GM23338 (cell line): ENCODE measurements around the gene AADACL3. TPM values are rescaled to one million over a fixed set of nuclear protein-coding genes. Genes with fewer than 3 reads are reported as not detected.

Experiments
- ATAC-seq: fragments of 200-7000 bp; cut with Tn5 transposase; 3 replicates; pipeline ENCODE4 v1.9.1; 2020
- DNase-seq: peaks from one replicate; pipeline ENCODE4 v3.0.0-alpha.2; 2015; ENCODE audit warnings: low spot score
- H2AFZ ChIP-seq: fragments of 200-600 bp; sonication (generic); 2 replicates; pipeline ENCODE4 v1.8.0; 2016; ENCODE audit warnings: antibody characterized with exemption, mild to moderate bottlenecking, moderate library complexity
- H3F3A ChIP-seq: fragments of 200-600 bp; sonication (generic); replicated peaks from 2 replicates; pipeline ENCODE4 v1.8.0; 2017; ENCODE audit warnings: antibody characterized with exemption, mixed run types, low read depth
- H3K27ac ChIP-seq: fragments of 200-600 bp; sonication (generic); 2 replicates; pipeline ENCODE4 v1.6.1; 2016; ENCODE audit warnings: low read depth
- H3K27me3 ChIP-seq: fragments of 200-600 bp; sonication (generic); 2 replicates; pipeline ENCODE4 v1.8.0; 2016; ENCODE audit warnings: mild to moderate bottlenecking, mixed run types, moderate library complexity; ENCODE audit not compliant: insufficient read depth
- H3K36me3 ChIP-seq: fragments of 200-600 bp; sonication (generic); 2 replicates; pipeline ENCODE4 v1.8.0; 2016; ENCODE audit warnings: mild to moderate bottlenecking; ENCODE audit not compliant: insufficient read depth
- H3K4me1 ChIP-seq: fragments of 200-600 bp; sonication (generic); 2 replicates; pipeline ENCODE4 v1.8.0; 2016; ENCODE audit warnings: mild to moderate bottlenecking, moderate library complexity; ENCODE audit not compliant: insufficient read depth
- H3K4me2 ChIP-seq: fragments of 200-600 bp; sonication (generic); 2 replicates; pipeline ENCODE4 v1.7.1; 2017; ENCODE audit warnings: mixed run types
- H3K4me3 ChIP-seq: fragments of 200-600 bp; sonication (generic); 2 replicates; pipeline ENCODE4 v1.6.1; 2016; ENCODE audit warnings: mixed run types
- H3K79me2 ChIP-seq: fragments of 200-600 bp; sonication (generic); replicated peaks from 2 replicates; pipeline ENCODE4 v1.8.0; 2017; ENCODE audit warnings: mild to moderate bottlenecking; ENCODE audit not compliant: insufficient read depth
- H3K9me2 ChIP-seq: fragments of 200-600 bp; sonication (generic); 2 replicates; pipeline ENCODE4 v1.8.0; 2017; ENCODE audit not compliant: insufficient read depth
- H4K20me1 ChIP-seq: fragments of 200-600 bp; sonication (generic); replicated peaks from 2 replicates; pipeline ENCODE4 v1.8.0; 2017; ENCODE audit warnings: mild to moderate bottlenecking; ENCODE audit not compliant: insufficient read depth
- H3K27ac Mint-ChIP-seq: 2 replicates; pipeline ENCODE4 v1.8.0; 2020; ENCODE audit warnings: inconsistent platforms, mild to moderate bottlenecking, moderate library complexity, mixed read lengths
- H3K27me3 Mint-ChIP-seq: 3 replicates; pipeline ENCODE4 v1.8.0; 2022; ENCODE audit warnings: low read depth, mild to moderate bottlenecking, moderate library complexity, mixed read lengths, inconsistent platforms; ENCODE audit not compliant: insufficient read depth, poor library complexity
- H3K36me3 Mint-ChIP-seq: 3 replicates; pipeline ENCODE4 v1.8.0; 2021; ENCODE audit warnings: low read depth, mild to moderate bottlenecking, inconsistent platforms, moderate library complexity, mixed read lengths
- H3K4me1 Mint-ChIP-seq: 3 replicates; pipeline ENCODE4 v1.8.0; 2020; ENCODE audit warnings: mild to moderate bottlenecking, inconsistent platforms, mixed read lengths
- H3K4me3 Mint-ChIP-seq: 3 replicates; pipeline ENCODE4 v1.8.0; 2021; ENCODE audit warnings: moderate library complexity, mild to moderate bottlenecking, inconsistent platforms, mixed read lengths
- H3K9me3 Mint-ChIP-seq: 3 replicates; pipeline ENCODE4 v1.8.0; 2020; ENCODE audit warnings: moderate library complexity, mild to moderate bottlenecking, inconsistent platforms, mixed read lengths
- CREB1 ChIP-seq: fragments of 250-450 bp; sonication (Bioruptor Pico); IDR thresholded peaks from 2 replicates; pipeline ENCODE4 v1.5.0; 2020; ENCODE audit warnings: low read depth, mild to moderate bottlenecking, moderate library complexity
- EZH2 ChIP-seq: fragments of 200-600 bp; sonication (generic); IDR thresholded peaks from one replicate; pipeline ENCODE4 v1.8.0; 2017; ENCODE audit warnings: antibody characterized with exemption, mild to moderate bottlenecking, low read depth; ENCODE audit not compliant: unreplicated experiment
- EZH2phosphoT487 ChIP-seq: fragments of 200-600 bp; sonication (generic); IDR thresholded peaks from one replicate; pipeline ENCODE4 v1.8.1; 2018; ENCODE audit warnings: antibody characterized with exemption; ENCODE audit not compliant: unreplicated experiment
- JUNB ChIP-seq: IDR thresholded peaks from one replicate; pipeline ENCODE4 v1.6.1; 2016; ENCODE audit warnings: antibody characterized with exemption; ENCODE audit not compliant: unreplicated experiment
- NANOG ChIP-seq: IDR thresholded peaks from 2 replicates; pipeline ENCODE4 v1.6.1; 2016; ENCODE audit warnings: antibody characterized with exemption, borderline replicate concordance
- POLR2AphosphoS5 ChIP-seq: IDR thresholded peaks from 2 replicates; pipeline ENCODE4 v1.6.1; 2016; ENCODE audit warnings: antibody characterized with exemption, low read depth
- STAT1 ChIP-seq: IDR thresholded peaks from one replicate; pipeline ENCODE4 v1.6.1; 2016; ENCODE audit warnings: antibody characterized with exemption; ENCODE audit not compliant: unreplicated experiment
- ZNF114 ChIP-seq: fragments of 250-450 bp; sonication (Bioruptor Pico); IDR thresholded peaks from 2 replicates; pipeline ENCODE4 v1.5.0; 2020; ENCODE audit warnings: mild to moderate bottlenecking, moderate library complexity
- ZNF331 ChIP-seq: fragments of 250-450 bp; sonication (Bioruptor Pico); IDR thresholded peaks from 2 replicates; pipeline ENCODE4 v1.5.0; 2020; ENCODE audit warnings: low read depth, mild to moderate bottlenecking, moderate library complexity
- polyA plus RNA-seq: library from polyadenylated mRNA; unstranded; fragments of >200 nt; fragmentation: Nextera tagmentation; extraction: Ambion mirVana; gene quantifications from 2 replicates; pipeline ENCODE4 v1.2.1, GENCODE V29; 2016
- total RNA-seq: library from RNA; depleted of rRNA; stranded (reverse); fragments of >200 nt; shearing (Covaris generic); gene quantifications from 2 replicates; pipeline ENCODE4 v1.2.3, GENCODE V29; 2014
- TF ChIP-seq, protein P1 (sequence below): IDR thresholded peaks from one replicate; pipeline ENCODE4 v1.6.1; 2018; ENCODE audit warnings: antibody characterized with exemption; ENCODE audit not compliant: unreplicated experiment
- TF ChIP-seq, protein P2 (sequence below), 2 experiments: fragments of 200-600 bp in 1 of 2; sonication (generic) in 1 of 2; conservative IDR thresholded peaks; 2 replicates each; pipeline versions ENCODE4 v1.5.1 to v1.6.1; 2016 to 2017; ENCODE audit warnings: antibody characterized with exemption in 2 of 2, low read depth in 2 of 2, mild to moderate bottlenecking in 2 of 2, moderate library complexity in 1 of 2
- TF ChIP-seq, protein P3 (sequence below): fragments of 250-450 bp; sonication (Bioruptor Pico); IDR thresholded peaks from 2 replicates; pipeline ENCODE4 v1.5.0; 2020; ENCODE audit warnings: mild to moderate bottlenecking, moderate library complexity
- TF ChIP-seq, protein P4 (sequence below): IDR thresholded peaks from 2 replicates; pipeline ENCODE4 v1.6.1; 2016; ENCODE audit warnings: antibody characterized with exemption

The AADACL3 gene
- total and polyA plus RNA-seq, 2 experiments from 2014 or later = 0.47 to 1.5 TPM

DNA sequence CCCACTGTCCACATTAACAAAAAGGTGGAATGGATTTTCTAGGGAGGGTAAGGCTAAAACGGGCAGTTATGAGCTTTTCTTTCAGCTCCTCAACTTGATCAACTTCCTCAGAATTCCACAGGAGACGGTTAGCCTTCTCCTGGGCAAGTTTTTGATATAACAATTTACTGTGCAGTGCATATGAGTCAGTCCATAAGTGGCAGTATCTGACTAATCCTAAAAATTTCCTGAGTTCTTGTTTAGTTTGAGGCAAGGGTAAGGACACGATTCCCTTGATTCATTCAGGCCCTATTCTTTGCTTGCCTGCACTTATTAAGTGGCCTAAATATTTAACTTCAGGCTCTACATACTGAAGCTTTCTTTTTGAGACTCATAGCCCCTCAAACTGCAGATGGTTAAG is 6.2 kb upstream of the AADACL3 start:
- Mint-ChIP-seq H3K27ac (no peak overlapping the region), H3K4me3 (no peak overlapping the region), H3K36me3 (no peaks in the 10 kb centered on the region), H3K4me1 (peaks cover 25% of the 10 kb centered on the region), H3K9me3 (no peaks in the 10 kb centered on the region; the same call in 2 of the 3 replicates), H3K27me3 (peaks cover 10% of the 10 kb centered on the region)
- no peaks in the 10 kb centered on the region for H3K79me2 ChIP-seq
- H3K4me1 ChIP-seq = peaks cover 36% of the 10 kb centered on the region
- peaks cover 19% of the 10 kb centered on the region for H3K9me2 ChIP-seq
- TF ChIP-seq CREB1 (CRISPR knock-in tag) (no peak), POLR2AphosphoS5 (no peak), NANOG (no peak), STAT1 (no peak), ZNF114 (CRISPR knock-in tag) (no peak), JUNB (no peak), EZH2phosphoT487 (no peak), EZH2 (no peak), ZNF331 (CRISPR knock-in tag) (no peak)
- TF ChIP-seq, protein P1, sequence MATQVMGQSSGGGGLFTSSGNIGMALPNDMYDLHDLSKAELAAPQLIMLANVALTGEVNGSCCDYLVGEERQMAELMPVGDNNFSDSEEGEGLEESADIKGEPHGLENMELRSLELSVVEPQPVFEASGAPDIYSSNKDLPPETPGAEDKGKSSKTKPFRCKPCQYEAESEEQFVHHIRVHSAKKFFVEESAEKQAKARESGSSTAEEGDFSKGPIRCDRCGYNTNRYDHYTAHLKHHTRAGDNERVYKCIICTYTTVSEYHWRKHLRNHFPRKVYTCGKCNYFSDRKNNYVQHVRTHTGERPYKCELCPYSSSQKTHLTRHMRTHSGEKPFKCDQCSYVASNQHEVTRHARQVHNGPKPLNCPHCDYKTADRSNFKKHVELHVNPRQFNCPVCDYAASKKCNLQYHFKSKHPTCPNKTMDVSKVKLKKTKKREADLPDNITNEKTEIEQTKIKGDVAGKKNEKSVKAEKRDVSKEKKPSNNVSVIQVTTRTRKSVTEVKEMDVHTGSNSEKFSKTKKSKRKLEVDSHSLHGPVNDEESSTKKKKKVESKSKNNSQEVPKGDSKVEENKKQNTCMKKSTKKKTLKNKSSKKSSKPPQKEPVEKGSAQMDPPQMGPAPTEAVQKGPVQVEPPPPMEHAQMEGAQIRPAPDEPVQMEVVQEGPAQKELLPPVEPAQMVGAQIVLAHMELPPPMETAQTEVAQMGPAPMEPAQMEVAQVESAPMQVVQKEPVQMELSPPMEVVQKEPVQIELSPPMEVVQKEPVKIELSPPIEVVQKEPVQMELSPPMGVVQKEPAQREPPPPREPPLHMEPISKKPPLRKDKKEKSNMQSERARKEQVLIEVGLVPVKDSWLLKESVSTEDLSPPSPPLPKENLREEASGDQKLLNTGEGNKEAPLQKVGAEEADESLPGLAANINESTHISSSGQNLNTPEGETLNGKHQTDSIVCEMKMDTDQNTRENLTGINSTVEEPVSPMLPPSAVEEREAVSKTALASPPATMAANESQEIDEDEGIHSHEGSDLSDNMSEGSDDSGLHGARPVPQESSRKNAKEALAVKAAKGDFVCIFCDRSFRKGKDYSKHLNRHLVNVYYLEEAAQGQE = no peak
- TF ChIP-seq, protein P2, sequence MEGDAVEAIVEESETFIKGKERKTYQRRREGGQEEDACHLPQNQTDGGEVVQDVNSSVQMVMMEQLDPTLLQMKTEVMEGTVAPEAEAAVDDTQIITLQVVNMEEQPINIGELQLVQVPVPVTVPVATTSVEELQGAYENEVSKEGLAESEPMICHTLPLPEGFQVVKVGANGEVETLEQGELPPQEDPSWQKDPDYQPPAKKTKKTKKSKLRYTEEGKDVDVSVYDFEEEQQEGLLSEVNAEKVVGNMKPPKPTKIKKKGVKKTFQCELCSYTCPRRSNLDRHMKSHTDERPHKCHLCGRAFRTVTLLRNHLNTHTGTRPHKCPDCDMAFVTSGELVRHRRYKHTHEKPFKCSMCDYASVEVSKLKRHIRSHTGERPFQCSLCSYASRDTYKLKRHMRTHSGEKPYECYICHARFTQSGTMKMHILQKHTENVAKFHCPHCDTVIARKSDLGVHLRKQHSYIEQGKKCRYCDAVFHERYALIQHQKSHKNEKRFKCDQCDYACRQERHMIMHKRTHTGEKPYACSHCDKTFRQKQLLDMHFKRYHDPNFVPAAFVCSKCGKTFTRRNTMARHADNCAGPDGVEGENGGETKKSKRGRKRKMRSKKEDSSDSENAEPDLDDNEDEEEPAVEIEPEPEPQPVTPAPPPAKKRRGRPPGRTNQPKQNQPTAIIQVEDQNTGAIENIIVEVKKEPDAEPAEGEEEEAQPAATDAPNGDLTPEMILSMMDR (conservative IDR thresholded peaks at IDR 0.05; ENCODE audit: low read depth in 2 of 2) = no peak
- TF ChIP-seq, protein P3, sequence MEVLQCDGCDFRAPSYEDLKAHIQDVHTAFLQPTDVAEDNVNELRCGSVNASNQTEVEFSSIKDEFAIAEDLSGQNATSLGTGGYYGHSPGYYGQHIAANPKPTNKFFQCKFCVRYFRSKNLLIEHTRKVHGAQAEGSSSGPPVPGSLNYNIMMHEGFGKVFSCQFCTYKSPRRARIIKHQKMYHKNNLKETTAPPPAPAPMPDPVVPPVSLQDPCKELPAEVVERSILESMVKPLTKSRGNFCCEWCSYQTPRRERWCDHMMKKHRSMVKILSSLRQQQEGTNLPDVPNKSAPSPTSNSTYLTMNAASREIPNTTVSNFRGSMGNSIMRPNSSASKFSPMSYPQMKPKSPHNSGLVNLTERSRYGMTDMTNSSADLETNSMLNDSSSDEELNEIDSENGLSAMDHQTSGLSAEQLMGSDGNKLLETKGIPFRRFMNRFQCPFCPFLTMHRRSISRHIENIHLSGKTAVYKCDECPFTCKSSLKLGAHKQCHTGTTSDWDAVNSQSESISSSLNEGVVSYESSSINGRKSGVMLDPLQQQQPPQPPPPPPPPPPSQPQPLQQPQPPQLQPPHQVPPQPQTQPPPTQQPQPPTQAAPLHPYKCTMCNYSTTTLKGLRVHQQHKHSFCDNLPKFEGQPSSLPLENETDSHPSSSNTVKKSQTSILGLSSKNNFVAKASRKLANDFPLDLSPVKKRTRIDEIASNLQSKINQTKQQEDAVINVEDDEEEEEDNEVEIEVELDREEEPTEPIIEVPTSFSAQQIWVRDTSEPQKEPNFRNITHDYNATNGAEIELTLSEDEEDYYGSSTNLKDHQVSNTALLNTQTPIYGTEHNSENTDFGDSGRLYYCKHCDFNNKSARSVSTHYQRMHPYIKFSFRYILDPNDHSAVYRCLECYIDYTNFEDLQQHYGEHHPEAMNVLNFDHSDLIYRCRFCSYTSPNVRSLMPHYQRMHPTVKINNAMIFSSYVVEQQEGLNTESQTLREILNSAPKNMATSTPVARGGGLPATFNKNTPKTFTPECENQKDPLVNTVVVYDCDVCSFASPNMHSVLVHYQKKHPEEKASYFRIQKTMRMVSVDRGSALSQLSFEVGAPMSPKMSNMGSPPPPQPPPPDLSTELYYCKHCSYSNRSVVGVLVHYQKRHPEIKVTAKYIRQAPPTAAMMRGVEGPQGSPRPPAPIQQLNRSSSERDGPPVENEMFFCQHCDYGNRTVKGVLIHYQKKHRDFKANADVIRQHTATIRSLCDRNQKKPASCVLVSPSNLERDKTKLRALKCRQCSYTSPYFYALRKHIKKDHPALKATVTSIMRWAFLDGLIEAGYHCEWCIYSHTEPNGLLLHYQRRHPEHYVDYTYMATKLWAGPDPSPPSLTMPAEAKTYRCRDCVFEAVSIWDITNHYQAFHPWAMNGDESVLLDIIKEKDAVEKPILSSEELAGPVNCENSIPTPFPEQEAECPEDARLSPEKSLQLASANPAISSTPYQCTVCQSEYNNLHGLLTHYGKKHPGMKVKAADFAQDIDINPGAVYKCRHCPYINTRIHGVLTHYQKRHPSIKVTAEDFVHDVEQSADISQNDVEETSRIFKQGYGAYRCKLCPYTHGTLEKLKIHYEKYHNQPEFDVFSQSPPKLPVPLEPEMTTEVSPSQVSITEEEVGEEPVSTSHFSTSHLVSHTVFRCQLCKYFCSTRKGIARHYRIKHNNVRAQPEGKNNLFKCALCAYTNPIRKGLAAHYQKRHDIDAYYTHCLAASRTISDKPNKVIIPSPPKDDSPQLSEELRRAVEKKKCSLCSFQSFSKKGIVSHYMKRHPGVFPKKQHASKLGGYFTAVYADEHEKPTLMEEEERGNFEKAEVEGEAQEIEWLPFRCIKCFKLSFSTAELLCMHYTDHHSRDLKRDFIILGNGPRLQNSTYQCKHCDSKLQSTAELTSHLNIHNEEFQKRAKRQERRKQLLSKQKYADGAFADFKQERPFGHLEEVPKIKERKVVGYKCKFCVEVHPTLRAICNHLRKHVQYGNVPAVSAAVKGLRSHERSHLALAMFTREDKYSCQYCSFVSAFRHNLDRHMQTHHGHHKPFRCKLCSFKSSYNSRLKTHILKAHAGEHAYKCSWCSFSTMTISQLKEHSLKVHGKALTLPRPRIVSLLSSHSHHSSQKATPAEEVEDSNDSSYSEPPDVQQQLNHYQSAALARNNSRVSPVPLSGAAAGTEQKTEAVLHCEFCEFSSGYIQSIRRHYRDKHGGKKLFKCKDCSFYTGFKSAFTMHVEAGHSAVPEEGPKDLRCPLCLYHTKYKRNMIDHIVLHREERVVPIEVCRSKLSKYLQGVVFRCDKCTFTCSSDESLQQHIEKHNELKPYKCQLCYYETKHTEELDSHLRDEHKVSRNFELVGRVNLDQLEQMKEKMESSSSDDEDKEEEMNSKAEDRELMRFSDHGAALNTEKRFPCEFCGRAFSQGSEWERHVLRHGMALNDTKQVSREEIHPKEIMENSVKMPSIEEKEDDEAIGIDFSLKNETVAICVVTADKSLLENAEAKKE (CRISPR knock-in tag) = no peak
- TF ChIP-seq, protein P4, sequence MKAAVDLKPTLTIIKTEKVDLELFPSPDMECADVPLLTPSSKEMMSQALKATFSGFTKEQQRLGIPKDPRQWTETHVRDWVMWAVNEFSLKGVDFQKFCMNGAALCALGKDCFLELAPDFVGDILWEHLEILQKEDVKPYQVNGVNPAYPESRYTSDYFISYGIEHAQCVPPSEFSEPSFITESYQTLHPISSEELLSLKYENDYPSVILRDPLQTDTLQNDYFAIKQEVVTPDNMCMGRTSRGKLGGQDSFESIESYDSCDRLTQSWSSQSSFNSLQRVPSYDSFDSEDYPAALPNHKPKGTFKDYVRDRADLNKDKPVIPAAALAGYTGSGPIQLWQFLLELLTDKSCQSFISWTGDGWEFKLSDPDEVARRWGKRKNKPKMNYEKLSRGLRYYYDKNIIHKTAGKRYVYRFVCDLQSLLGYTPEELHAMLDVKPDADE = no peak
- no peaks in the 10 kb centered on the region for H4K20me1 ChIP-seq
- ATAC-seq = no peak
- H3F3A ChIP-seq = peaks cover 2% of the 10 kb centered on the region; the same call in 1 of the 2 replicates
- no peaks in the 10 kb centered on the region for H3K27me3 ChIP-seq
- no peak for DNase-seq
- no peak overlapping the region for H3K27ac ChIP-seq
- H3K36me3 ChIP-seq = no peaks in the 10 kb centered on the region
- H3K4me3 ChIP-seq = no peak overlapping the region
- no peak overlapping the region for H3K4me2 ChIP-seq
- no peak overlapping the region for H2AFZ ChIP-seq
